Stimulated activated memory B cell treated with anti-CD40 and anti-IgM and Interleukin-4, amounts not matched to agents 10 μg/mL and 1 μg/mL and 100 μg/mL, for 72 hours (primary cell): ENCODE results near the gene INSIG1.

ENCODE experiments used
- ATAC-seq: fragments of 150-1000 bp; cut with Tn5 transposase; 2 replicates; pipeline ENCODE4 v1.10.0; 2021
- H3K27ac Mint-ChIP-seq: one replicate; pipeline ENCODE4 v1.8.0; 2022; ENCODE audit warnings: mild to moderate bottlenecking, mixed read lengths
- H3K27me3 Mint-ChIP-seq: one replicate; pipeline ENCODE4 v1.8.0; 2022; ENCODE audit warnings: mixed read lengths
- H3K36me3 Mint-ChIP-seq: one replicate; pipeline ENCODE4 v1.8.0; 2022; ENCODE audit warnings: mixed read lengths
- H3K4me1 Mint-ChIP-seq: one replicate; pipeline ENCODE4 v1.8.0; 2022; ENCODE audit warnings: mixed read lengths
- H3K4me3 Mint-ChIP-seq: one replicate; pipeline ENCODE4 v1.8.0; 2022; ENCODE audit warnings: mild to moderate bottlenecking, moderate library complexity, mixed read lengths
- H3K9me3 Mint-ChIP-seq: one replicate; pipeline ENCODE4 v1.8.0; 2022; ENCODE audit warnings: mixed read lengths

The INSIG1 gene

DNA sequence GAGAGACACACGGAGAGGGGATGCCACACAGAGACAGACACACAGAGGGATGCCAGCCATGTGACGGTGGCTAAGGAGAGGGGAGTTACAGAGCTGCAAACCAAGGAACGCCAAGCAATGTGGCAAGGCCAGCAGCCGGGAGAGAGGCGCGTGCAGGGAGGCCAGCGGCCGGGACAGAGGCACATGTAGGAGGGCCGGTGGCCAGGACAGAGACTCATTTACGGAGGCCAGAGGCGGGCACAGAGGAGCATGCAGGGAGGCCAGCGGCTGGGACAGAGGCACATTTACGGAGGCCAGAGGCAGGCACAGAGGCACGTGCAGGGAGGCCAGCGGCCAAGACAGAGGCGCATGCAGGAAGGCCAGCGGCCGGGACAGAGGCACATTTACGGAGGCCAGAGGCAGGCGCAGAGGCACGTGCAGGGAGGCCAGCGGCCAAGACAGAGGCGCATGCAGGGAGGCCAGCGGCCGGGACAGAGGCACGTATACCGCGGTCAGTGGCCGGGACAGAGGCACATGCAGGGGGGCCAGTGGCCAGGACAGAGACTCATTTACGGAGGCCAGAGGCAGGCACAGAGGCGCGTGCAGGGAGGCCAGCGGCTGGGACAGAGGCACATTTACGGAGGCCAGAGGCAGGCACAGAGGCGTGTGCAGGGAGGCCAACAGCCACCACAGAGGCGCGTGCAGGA, 40.4 kb downstream of the INSIG1 start:
- no peak overlapping the region for H3K27ac Mint-ChIP-seq
- H3K36me3 Mint-ChIP-seq: no peaks in the 10 kb centered on the region
- ATAC-seq: peak; percentile 39
- H3K4me1 Mint-ChIP-seq: peaks cover 7% of the 10 kb centered on the region
- H3K4me3 Mint-ChIP-seq: no peak overlapping the region
- no peaks in the 10 kb centered on the region for H3K9me3 Mint-ChIP-seq
- H3K27me3 Mint-ChIP-seq: peaks cover 18% of the 10 kb centered on the region

DNA sequence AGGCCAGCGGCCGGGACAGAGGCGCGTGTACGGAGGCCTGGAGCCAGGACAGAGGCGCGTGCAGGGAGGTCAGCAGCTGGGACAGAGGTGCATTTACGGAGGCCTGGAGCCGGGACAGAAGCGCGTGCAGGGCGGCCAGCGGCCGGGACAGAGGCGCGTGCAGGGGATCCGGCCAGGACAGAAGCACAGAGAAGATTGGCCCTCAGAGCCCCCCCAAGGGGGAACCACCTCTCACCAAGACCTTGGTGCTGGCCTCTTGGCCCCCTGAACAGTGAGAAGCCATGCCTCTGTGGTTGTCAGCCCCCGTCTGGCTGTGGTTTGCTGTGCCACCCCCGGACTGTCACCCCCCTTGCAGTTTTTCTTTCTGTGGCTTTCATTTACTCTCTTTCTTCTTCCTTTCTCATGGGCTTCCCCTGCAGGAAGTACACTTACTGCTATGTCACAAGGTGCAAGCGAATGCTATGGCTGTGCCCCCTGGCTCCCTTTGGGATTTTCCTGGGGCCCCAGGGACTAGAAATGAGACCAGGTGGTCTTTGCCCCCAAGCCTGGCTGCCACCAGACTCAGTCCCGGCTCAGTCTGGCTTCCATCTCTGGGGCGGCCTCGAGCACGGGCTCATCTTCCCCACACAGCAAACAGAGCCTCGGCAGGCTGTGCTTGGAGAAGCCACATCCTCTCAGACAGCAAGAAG, 41.1 kb downstream of the INSIG1 start:
- H3K9me3 Mint-ChIP-seq: no peaks in the 10 kb centered on the region
- peaks cover 7% of the 10 kb centered on the region for H3K4me1 Mint-ChIP-seq
- no peak overlapping the region for H3K4me3 Mint-ChIP-seq
- H3K27me3 Mint-ChIP-seq: peaks cover 18% of the 10 kb centered on the region
- no peaks in the 10 kb centered on the region for H3K36me3 Mint-ChIP-seq
- H3K27ac Mint-ChIP-seq: no peak overlapping the region
- ATAC-seq: peak; percentile 14

DNA sequence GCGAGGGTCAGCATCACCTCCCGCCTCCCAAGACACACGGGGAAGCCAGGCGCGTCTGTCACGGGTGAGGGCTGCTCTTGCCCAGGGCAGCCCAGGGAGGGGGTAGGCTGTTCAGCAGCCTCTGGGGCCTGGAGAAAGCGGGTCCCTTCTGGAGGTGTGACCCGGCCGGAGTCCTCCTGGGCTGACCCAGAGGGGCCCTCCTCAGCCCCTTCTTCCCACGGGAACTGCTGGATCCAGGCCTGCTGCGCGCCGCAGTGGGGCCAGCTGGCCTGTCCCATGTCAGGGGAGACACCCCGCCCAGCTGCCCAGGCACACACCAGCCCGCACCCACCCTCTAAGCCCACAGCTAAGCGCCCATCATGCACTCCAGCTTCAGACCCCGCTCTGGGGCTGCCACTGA, 41.8 kb downstream of the INSIG1 start:
- H3K36me3 Mint-ChIP-seq: no peaks in the 10 kb centered on the region
- H3K4me1 Mint-ChIP-seq: peaks cover 7% of the 10 kb centered on the region
- no peak overlapping the region for H3K4me3 Mint-ChIP-seq
- no peak for ATAC-seq
- H3K27ac Mint-ChIP-seq: no peak overlapping the region
- H3K27me3 Mint-ChIP-seq: peaks cover 18% of the 10 kb centered on the region
- no peaks in the 10 kb centered on the region for H3K9me3 Mint-ChIP-seq

DNA sequence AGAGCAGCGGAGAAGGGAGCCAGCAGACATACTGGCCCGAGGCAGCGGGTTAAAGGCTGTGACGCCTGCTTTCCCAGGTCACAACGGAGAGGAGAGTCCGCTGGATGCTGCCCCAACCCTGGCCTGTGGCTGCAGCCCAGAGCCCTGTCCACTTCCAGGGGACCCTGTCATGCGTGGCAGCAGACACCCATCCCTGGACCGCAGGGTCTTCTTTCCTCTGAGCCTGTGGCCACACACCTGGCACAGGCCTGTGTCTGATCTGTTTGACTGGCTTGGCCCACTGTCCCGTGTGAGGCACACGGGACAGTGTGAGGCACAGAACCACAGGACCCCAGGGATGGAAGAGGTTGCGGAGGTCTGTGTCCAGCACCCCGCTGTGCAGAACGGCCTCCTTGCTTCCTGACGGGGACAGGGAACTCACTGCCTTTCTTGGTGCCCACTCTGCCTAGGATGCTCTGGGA, 42.4 kb downstream of the INSIG1 start:
- H3K27me3 Mint-ChIP-seq: peaks cover 18% of the 10 kb centered on the region
- no peak overlapping the region for H3K27ac Mint-ChIP-seq
- H3K4me3 Mint-ChIP-seq: no peak overlapping the region
- ATAC-seq: no peak
- no peaks in the 10 kb centered on the region for H3K36me3 Mint-ChIP-seq
- peaks cover 11% of the 10 kb centered on the region for H3K4me1 Mint-ChIP-seq
- H3K9me3 Mint-ChIP-seq: no peaks in the 10 kb centered on the region

DNA sequence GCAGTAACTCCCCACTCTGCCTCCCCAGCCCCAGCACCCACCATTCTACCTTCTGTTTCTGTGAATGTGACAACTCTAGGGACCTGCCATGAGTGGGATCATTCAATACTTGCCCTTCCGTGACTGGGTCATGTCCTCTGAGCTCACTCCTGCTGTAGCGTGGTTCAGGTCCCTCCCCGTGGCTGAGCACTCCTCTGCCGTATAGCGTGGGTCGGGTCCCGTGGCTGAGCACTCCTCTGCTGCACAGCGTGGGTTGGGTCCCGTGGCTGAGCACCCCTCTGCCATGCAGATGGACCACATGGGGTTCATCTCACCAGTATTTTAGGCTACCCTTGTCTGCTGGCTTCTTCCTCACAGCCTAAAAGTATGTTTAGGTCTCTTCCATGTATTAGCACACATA, 43.0 kb downstream of the INSIG1 start:
- Mint-ChIP-seq H3K4me1 (peaks cover 17% of the 10 kb centered on the region), H3K27me3 (peaks cover 18% of the 10 kb centered on the region), H3K9me3 (no peaks in the 10 kb centered on the region), H3K36me3 (no peaks in the 10 kb centered on the region), H3K27ac (no peak overlapping the region), H3K4me3 (no peak overlapping the region)
- no peak for ATAC-seq

DNA sequence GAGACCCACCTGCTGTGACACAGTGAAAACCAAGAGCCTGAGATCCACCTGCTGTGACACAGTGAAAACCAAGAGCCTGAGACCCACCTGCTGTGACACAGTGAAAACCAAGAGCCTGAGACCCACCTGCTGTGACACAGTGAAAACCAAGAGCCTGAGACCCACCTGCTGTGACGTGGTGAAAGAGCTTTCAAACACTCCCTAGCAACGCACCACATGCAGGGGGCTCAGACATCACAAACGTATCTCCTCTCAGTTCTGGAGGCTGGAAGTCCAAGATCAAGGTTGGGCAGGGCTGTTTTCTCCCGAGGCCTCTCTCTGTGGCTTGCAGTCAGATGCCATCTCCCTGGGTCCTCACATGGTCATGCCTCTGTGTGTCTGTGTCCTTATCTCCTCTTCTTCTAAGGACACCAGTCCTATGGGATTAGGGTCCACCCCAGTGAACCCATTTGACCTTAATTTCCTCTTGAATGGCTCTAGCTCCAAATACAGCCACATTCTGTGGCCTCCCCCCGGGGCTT, 43.8 kb downstream of the INSIG1 start:
- Mint-ChIP-seq H3K27ac (no peak overlapping the region), H3K27me3 (peaks cover 18% of the 10 kb centered on the region), H3K4me3 (no peak overlapping the region)

DNA sequence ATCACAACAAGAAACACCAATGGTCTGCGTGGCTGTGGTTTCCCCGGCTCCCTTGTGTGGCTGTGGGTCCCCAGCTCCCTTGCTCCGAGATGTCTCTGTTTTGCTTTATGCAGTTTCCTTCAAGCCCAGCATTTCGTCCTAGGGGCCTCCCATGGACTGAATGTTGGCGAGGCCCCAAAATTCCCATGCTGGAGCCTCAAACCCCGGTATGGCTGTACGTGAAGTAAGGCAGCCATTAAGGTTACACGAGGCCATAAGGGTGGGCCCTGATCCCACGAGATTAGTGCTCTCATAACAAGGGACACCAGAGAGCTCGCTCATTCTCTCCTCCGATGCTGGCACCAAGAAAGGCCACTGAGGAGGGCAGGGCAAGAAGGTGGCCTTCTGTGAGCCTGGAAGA, 44.6 kb downstream of the INSIG1 start:
- no peaks in the 10 kb centered on the region for H3K36me3 Mint-ChIP-seq
- peaks cover 18% of the 10 kb centered on the region for H3K4me1 Mint-ChIP-seq
- no peaks in the 10 kb centered on the region for H3K9me3 Mint-ChIP-seq
- no peak overlapping the region for H3K4me3 Mint-ChIP-seq
- peaks cover 17% of the 10 kb centered on the region for H3K27me3 Mint-ChIP-seq
- no peak overlapping the region for H3K27ac Mint-ChIP-seq
- no peak for ATAC-seq

More for the DNA sequence above, 43.8 kb downstream of the INSIG1 start:
- Mint-ChIP-seq H3K36me3 (no peaks in the 10 kb centered on the region), H3K4me1 (peaks cover 18% of the 10 kb centered on the region), H3K9me3 (no peaks in the 10 kb centered on the region)
- ATAC-seq: no peak

DNA sequence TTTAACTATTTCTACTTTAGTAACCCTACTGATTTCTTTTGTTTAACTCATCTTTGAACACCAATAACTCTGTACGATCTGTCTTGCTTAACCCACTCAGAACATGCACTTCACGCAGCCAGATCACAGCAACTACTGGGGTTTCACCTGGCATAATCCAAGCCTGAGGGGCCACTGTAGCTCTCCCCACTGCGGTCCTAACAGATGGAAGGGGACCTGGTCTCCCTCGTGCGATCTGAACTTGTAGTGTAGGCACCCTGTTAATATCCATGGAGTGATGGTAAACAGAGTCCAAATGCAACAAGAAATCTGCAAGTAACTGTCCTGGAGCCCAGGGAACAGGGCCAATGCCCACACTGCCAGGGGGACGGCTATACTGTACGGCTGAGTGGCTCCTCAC, 45.5 kb downstream of the INSIG1 start:
- H3K9me3 Mint-ChIP-seq: no peaks in the 10 kb centered on the region
- H3K4me1 Mint-ChIP-seq: peaks cover 18% of the 10 kb centered on the region
- no peak overlapping the region for H3K27ac Mint-ChIP-seq
- H3K27me3 Mint-ChIP-seq: peaks cover 9% of the 10 kb centered on the region
- no peak overlapping the region for H3K4me3 Mint-ChIP-seq
- ATAC-seq: no peak
- no peaks in the 10 kb centered on the region for H3K36me3 Mint-ChIP-seq

DNA sequence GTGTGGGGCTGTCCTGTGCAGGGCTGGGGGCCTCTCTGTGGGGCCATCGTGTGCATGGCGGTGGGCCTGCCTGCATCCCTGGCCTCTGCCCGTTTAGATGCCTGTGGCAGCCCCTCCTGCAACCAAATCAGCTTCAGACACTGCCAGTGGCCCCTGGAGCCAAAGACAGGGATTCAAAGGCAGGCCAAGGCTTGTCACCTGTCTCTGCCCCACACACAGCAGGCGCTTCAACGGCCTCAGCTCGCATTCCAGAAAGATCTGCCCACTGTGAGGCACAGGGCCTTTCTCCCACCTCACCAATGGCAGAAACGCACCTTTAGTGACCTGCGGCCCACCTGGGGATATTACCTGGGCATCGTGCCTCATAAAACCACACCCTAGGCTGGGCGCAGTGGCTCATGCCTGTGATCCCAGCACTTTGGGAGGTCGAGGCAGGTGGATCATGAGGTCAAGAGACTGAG, 46.0 kb downstream of the INSIG1 start:
- Mint-ChIP-seq H3K4me3 (no peak overlapping the region), H3K4me1 (peaks cover 18% of the 10 kb centered on the region), H3K27ac (no peak overlapping the region), H3K36me3 (no peaks in the 10 kb centered on the region), H3K27me3 (peaks cover 8% of the 10 kb centered on the region), H3K9me3 (no peaks in the 10 kb centered on the region)
- no peak for ATAC-seq

DNA sequence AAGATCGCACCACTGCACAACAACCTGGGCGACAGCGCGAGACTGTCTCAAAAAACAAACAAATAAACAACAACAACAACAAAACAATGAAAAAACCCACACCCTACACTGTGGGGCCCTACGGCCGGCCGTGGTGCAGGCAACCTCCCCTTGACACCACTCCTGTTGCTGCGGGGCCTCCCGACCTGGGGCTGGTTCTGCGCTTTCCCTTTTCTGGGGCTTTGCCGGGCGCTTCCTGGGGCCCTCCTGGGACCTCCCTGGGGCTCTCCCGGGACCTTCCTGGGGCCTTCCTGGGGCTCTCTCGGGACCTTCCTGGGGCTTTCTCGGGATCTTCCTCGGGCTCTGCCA, 46.6 kb downstream of the INSIG1 start:
- Mint-ChIP-seq H3K4me1 (peaks cover 18% of the 10 kb centered on the region), H3K36me3 (no peaks in the 10 kb centered on the region), H3K4me3 (no peak overlapping the region), H3K27ac (no peak overlapping the region), H3K9me3 (no peaks in the 10 kb centered on the region), H3K27me3 (peaks cover 8% of the 10 kb centered on the region)
- ATAC-seq: peak; percentile 68

DNA sequence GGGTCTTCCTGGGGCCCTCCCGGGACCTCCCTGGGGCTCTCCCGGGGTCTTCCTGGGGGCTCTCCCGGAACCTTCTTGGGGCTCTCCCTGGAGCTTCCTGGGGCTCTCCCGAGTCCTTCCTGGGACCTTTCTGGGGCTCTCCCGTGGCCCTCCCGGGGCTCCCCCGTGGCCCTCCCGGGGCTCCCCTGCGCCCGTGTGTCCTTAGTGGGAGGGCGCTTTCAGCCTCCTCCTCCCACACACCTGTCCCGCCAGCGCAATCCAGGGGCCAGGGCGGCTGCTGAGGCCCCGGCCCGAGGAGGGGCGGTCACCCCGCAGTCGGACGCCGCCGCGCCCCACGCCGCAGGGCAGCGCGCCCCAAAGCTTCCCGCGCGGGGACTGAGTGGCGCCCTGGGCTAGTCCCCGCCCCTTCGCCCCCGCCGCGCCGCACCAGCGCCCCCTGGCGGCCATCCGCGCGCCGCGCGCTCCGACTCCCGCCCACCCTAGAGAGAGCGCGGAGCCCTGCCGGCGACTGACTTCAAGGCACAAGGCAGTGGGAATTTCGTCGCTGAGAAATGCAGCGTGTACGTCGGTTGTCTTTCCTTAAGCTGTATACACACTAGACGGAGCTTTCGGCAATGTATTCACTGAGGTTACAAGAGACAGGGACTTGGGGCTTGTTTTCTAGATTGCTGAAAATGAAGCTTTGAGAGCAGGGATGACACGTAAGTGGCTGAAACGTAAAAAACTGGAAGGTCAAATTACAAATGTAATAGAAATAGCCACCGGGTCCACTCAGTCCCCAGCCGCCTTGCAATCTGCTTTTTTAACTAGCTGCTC, 47.1 kb downstream of the INSIG1 start:
- H3K9me3 Mint-ChIP-seq: no peaks in the 10 kb centered on the region
- H3K4me1 Mint-ChIP-seq: peaks cover 18% of the 10 kb centered on the region
- H3K27ac Mint-ChIP-seq: peak overlapping the region; percentile 26
- peak; percentile 89 for ATAC-seq
- peak overlapping the region; percentile 63 for H3K4me3 Mint-ChIP-seq
- no peaks in the 10 kb centered on the region for H3K36me3 Mint-ChIP-seq
- H3K27me3 Mint-ChIP-seq: peaks cover 8% of the 10 kb centered on the region

DNA sequence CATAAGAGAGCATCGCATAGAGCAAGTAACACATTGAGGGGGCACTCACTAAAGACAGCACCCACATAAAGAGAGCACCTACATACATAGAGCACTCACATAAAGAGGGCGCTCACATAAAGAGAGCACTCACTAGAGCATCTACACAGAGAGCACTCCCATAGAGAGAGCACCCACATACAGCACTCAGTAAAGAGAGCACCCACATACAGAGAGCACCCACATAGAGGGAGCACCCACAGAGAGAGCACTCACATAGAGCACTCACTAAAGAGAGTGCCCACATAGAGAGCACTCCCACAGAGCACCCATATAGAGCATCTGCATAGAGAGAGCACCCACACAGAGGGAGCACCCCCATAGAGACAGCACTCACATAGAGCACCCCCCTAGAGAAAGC, 47.8 kb downstream of the INSIG1 start:
- Mint-ChIP-seq H3K4me3 (peak overlapping the region; percentile 63), H3K4me1 (peaks cover 18% of the 10 kb centered on the region), H3K27ac (peak overlapping the region; percentile 26), H3K36me3 (no peaks in the 10 kb centered on the region), H3K9me3 (no peaks in the 10 kb centered on the region), H3K27me3 (peaks cover 8% of the 10 kb centered on the region)
- no peak for ATAC-seq

DNA sequence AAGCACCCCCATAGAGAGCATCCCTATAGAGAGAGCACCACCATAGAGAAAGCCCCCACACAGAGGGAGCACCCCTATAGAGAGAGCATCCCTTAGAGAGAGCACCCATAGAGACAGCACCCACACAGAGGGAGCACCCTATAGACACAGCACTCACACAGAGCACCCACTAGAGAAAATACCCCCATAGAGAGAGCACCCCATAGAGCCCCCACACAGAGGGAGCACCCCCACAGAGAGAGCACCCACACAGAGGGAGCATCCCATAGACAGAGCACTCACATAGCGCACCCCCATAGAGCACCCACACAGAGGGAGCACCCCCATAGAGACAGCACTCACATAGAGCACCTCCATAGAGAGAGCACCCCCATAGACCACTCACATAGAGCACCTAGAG, 48.6 kb downstream of the INSIG1 start:
- Mint-ChIP-seq H3K27ac (no peak overlapping the region), H3K4me3 (no peak overlapping the region)

DNA sequence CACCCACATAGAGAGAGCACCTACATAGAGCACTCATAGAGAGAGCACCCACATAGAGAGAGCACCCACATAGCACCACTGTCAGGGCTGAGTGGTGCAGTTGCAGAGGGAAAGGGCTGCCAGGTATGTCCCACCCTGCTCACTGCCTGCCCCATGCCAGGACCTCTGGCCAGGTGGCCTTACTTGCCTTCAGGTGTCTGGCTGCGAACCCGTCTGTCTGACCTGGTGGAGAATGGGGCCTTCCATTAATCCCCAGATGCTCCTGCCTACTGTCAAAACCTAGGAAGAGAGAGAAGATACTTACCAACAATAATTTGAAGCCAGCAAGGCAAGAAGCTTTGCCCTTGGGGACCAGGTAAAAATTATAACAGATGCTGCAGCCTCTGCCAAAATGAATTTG, 51.1 kb downstream of the INSIG1 start:
- no peak overlapping the region for H3K4me3 Mint-ChIP-seq
- H3K4me1 Mint-ChIP-seq: peaks cover 11% of the 10 kb centered on the region
- no peak for ATAC-seq
- H3K27ac Mint-ChIP-seq: no peak overlapping the region
- peaks cover 28% of the 10 kb centered on the region for H3K27me3 Mint-ChIP-seq
- H3K36me3 Mint-ChIP-seq: no peaks in the 10 kb centered on the region
- no peaks in the 10 kb centered on the region for H3K9me3 Mint-ChIP-seq

More for the DNA sequence above, 48.6 kb downstream of the INSIG1 start:
- Mint-ChIP-seq H3K27me3 (peaks cover 11% of the 10 kb centered on the region), H3K4me1 (peaks cover 18% of the 10 kb centered on the region), H3K9me3 (no peaks in the 10 kb centered on the region), H3K36me3 (no peaks in the 10 kb centered on the region)
- ATAC-seq: no peak

DNA sequence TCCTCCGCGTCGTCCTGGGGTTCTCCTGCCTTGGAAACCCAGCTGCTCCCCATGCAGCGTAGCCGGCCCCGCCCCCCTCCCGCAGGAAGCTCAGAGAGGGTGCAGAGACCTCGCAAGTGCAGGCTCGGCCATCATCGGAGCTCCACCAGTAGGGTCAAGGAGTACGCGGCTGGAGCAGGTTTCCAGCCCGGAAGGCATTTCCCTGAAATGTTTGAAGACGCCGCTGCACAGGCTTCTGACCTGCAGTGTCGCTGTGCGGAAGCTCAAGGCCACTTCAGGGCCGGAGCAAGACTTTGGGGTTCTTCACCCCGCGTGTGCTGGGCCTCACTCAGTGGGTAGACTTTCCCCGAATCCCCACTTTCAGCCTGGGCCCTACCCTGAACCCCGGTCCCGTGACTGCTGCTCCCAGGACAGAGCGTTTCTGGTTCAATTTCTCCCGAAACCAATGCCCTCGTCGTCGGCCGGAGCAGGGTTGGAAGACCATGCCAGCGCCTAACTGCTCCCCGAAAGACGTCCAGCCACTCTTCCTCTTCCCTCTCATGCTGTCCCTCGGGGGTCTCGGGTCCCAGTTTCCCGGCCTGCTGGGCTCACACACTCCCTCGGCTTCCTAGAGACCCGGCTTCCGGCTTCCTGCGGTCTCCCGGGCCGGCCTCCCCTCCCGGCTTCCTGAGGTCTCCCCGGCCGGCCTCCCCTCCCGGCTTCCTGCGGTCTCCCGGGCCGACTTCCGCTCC, 52.1 kb downstream of the INSIG1 start:
- H3K9me3 Mint-ChIP-seq: peaks cover 3% of the 10 kb centered on the region
- H3K4me3 Mint-ChIP-seq: no peak overlapping the region
- peaks cover 34% of the 10 kb centered on the region for H3K27me3 Mint-ChIP-seq
- ATAC-seq: no peak
- no peaks in the 10 kb centered on the region for H3K36me3 Mint-ChIP-seq
- peaks cover 10% of the 10 kb centered on the region for H3K4me1 Mint-ChIP-seq
- H3K27ac Mint-ChIP-seq: no peak overlapping the region
